Measurements from ENCODE around the gene ZDHHC17.
"Not testable (repeated sequence)": the region's sequence is repeated elsewhere in the genome, so short reads cannot be mapped to it uniquely, and the experiment has no call there.

Gene ZDHHC17, protein sequence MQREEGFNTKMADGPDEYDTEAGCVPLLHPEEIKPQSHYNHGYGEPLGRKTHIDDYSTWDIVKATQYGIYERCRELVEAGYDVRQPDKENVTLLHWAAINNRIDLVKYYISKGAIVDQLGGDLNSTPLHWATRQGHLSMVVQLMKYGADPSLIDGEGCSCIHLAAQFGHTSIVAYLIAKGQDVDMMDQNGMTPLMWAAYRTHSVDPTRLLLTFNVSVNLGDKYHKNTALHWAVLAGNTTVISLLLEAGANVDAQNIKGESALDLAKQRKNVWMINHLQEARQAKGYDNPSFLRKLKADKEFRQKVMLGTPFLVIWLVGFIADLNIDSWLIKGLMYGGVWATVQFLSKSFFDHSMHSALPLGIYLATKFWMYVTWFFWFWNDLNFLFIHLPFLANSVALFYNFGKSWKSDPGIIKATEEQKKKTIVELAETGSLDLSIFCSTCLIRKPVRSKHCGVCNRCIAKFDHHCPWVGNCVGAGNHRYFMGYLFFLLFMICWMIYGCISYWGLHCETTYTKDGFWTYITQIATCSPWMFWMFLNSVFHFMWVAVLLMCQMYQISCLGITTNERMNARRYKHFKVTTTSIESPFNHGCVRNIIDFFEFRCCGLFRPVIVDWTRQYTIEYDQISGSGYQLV

DNA sequence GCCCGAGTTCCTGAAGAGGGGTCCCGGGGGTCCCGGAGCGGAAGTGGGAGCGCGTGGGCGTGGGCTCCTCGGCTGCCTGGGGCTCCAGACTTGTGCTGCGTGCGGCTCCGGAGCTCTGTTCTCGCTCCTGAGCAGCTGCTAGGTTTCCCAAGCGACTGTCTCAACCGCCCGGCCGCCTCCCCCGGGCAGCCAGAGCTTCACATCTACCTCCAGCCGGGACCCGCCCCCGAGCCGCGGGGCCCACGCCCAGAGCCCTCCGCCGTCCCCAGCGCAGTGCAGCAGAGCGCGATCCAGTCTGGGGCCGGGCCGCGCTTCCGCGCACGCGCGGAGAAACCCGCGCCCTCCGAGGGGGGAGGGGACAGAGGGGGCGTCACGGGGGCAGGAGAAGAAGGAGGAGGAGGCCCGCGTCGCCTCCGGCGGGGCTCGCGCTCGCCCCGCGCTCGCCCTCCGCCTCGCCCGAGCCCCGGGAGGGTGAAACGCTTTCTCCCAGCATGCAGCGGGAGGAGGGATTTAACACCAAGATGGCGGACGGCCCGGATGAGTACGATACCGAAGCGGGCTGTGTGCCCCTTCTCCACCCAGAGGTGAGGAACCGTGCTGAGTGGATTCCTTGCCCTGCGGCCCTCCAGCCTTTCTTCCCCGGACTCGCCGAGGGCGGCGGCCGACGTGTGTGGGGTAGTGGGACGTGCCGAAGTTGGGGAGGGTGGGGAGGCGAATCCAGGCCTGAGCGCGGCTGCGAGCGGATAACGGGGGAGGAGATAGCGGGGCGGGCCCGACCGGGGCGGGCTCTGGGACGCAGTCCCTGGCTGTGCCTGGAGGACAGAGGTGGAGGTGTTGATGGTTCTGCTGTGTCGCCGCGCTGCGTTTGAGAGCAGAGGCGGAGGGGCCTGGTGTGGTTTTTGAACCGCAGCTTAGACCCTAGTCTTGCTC, at the start of gene ZDHHC17:
Gene ZDHHC17, plus strand, starts transcription at position 370 of the 930 bp plus-strand sequence. Its CDS starts 122 bp downstream, at position 492.
- peak; percentile 91 for DNase-seq (ENCODE audit: low spot score)

DNA sequence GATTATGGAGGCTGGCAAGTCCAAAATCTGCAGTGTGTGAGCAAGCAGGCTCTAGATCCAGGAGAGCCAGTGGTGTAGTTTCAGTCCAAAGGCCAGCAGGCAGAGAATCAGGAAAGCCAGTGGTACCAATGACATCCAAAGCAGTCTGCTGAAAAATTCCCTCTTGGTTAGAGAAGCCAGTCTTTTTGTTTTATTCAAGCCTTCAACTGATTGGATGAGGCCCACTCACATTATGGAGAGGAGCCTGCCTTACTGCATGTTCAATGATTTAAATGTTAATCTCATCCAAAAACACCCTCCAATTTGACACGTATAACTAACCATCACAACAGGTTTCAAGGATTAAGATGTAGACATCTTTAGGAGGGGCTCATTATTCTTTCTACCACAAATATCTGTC, 49.5 kb upstream of the ZDHHC17 start:
- DNase-seq (ENCODE audit: low spot score): no peak

DNA sequence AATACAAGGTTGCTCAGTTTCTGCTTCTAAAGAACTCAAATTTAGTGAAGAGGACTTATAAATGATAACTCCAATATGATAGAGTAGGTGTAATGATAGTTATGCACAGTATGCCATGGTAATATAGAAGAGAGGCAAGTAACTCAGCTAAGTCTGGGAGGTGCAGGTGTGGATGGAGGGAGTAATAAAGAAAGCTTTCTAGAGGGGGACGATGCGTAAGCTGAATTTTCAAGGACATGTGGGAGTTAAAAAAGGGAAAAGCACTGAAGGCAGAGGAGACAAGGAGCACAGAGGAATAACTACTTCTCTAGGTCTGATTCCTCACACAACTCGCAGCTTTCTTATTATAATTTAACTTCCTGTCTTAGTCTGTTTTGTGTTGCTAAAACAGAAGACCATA, 49.1 kb upstream of the ZDHHC17 start:
- no peak for DNase-seq (ENCODE audit: low spot score)

DNA sequence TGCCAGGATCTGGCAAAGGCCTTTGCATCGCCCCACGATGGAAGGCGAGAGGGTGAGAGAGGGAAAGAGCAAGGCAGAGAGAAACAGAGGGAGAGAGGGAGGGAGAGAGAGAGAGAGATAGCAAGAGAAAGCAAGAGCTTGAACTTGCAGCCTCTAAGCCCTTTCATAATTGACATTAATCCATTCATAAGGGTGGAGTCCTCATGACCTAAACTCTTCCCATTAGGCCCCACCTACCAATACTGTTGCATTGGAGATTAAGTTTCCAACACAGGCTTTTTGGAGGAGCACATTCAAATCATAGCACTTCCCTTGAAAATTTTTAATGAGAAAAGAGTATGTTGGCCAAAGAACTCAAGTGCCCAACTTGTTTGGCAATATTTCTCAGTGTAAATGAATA, 48.6 kb upstream of the ZDHHC17 start:
- no peak for DNase-seq (ENCODE audit: low spot score)

DNA sequence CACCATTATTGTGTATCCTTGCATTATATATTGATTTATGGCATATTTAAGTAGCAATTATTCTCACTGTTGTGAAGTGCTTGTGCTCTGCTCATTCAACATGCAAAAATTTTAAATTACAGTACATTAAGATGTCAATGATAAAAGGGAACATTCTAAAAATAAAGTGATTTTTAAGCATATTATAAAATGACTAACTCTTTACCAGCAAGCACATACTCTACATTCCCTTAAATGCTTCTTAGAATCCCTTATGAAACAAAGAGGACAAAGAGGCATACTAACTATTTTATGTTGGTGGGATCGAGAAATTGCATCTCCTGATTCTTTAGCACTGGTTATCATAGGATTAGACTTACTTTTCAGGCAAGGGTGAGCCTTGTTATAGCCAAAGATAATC, 46.6 kb upstream of the ZDHHC17 start:
- DNase-seq (ENCODE audit: low spot score): no peak

DNA sequence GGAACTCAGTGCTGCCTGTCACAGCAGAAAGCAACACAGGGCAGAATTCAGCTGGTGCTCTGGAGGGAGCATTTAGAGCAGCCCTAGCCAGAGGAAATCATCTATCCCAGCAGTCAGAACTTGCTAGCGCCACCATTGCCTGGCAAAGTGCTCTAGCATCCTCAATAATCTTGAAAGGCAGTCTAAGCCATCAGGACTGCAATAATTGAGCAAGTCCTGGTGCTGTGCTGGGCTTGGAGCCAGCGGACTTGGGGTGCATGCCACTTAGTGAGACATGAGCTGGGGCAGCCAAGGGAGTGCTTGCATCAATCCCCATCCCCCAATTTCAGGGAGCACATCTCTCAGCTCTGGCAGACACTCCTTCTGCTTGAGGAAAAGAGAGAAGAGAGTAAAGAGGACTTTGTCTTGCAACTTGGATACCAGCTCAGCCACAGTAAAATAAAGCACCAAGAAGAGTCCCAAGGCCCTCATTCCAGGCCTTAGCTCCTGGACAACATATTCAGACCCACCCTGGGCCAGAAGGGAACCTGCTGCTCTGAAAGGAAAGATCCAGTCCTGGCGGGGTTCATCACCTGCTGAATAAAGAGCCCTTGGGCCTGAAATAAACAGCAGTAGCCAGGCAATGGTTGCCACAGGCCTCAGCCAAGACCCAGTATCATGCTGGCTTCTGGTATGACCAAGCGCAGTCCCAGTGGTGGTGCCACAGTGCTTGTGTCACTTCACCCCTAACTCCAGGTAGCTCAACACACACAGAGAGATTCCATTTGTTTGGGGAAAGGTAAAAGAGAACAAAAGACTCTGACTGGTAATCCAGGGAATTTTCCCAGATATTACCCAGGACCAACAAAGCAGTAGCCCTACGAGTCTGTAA, 44.5 kb upstream of the ZDHHC17 start:
- no peak for DNase-seq (ENCODE audit: low spot score)

DNA sequence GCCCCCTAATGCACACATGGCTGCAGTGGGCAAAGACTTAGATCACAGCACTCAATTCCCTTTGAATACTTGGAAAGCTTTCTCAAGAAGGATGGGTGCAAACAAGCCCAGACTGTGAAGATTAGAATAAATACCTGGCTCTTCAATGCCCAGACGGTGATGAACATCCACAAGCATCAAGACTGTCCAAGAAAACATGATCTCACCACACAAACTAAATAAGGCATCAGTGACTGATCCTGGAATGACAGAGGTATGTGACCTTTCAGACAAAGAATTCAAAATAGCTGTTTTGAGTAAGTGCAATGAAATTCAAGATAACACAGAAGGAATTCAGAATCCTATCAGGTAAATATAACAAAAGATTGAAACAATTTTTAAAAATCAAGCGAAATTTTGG, 43.8 kb upstream of the ZDHHC17 start:
- DNase-seq (ENCODE audit: low spot score): no peak

DNA sequence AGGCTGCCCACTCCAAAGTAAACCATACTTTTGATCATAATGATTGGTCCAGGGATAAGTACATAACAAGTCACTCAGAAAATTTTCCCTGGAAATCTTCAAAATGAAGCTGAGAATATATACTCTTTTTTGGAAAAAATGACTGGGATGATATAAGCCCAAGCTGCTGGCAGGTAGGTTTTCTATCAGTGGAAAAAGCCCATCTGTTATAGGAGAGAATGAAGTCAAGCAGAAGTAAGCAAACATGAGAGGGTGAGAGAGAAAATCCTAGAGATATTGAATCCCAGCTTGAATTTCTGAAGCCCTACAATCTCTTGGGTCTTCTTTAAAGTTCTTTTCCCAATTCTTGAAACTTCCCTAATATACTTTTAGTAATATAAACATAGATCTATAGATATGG, 37.3 kb upstream of the ZDHHC17 start:
- DNase-seq (ENCODE audit: low spot score): no peak

DNA sequence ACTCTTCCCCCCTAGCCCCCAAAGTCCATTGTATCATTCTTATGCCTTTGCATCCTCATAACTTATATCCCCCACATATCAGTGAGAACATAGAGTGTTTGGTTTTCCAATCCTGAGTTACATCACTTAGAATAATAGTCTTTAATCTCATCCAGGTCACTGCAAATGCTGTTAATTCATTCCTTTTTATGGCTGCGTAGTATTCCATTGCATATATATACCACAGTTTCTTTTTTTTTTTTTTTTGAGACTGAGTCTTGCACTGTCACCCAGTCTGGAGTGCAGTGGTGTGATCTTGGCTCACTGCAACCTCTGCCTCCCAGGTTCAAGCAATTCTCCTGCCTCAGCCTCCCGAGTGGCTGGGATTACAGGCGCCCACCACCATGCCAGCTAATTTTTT, 31.7 kb upstream of the ZDHHC17 start:
- not testable (repeated sequence) for DNase-seq (ENCODE audit: low spot score)

DNA sequence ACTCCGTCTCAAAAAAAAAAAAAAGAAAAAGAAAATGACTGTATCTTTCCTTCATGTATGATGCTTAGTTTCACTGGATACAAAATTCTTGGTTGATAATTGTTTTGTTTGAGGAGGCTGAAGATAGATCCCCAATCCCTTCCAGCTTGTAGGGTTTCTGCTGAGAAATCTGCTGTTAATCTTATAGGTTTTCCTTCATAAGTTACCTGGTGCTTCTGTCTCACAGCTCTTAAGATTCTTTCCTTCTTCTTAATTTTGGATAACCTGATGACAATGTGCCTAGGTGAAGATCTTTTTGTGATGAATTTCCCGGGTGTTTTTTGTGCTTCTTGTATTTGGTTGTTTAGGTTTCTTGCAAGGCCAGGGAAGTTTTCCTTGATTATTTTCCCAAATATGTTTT, 26.2 kb upstream of the ZDHHC17 start:
- DNase-seq (ENCODE audit: low spot score): not testable (repeated sequence)

DNA sequence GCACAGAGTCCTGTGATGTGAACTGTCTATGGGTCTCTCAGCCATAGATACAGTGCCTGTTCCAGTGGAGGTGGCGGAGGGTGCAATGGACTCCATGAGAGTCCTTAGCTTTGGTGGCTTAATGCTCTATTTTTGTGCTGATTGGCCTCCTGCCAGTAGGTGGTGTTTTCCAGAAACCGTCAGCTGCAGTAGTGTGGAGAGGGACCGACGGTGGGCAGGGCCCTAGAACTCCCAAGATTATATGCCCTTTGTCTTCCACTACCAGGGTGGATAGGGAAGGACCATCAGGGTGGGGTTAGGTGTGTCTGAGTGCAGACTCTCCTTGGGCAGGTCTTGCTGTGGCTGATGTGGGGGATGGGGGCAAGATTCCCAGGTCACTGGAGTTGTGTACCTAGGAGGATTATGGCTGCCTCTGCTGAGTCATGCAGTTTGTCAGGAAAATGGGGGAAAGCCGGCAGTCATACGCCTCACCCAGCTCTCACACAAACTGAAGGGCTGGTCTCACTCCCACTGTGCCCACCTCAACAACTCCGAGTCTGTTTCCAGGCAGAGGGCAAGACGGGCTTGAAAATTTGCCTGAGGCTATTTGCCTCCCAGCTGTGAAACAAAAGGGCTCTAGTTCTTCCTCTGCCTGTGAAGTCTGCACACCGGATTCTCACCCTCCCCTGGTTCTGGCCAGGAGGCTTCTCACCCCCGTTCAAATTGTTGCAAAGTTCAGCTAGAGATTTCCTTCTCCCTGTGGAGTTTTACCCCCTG, 24.9 kb upstream of the ZDHHC17 start:
- no peak for DNase-seq (ENCODE audit: low spot score)

DNA sequence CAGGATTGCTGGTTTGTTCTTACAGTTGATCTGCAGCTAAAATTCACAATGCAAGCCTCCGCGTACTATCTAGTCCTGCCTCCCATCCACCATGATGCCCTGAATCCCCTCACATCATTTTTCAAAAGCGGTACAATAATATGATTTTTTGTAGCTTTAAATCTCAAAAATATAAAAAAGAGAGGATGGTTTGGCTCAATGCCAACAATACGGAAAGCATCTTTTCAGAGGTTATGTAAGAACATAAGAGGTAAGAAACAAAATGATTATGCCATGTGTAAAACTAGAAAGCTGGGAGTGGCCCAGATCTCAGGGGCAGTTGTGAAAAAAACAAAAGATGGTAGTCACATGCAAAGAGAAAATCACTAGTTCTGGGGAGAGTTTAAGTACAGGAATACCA, 24.0 kb upstream of the ZDHHC17 start:
- DNase-seq (ENCODE audit: low spot score): no peak

DNA sequence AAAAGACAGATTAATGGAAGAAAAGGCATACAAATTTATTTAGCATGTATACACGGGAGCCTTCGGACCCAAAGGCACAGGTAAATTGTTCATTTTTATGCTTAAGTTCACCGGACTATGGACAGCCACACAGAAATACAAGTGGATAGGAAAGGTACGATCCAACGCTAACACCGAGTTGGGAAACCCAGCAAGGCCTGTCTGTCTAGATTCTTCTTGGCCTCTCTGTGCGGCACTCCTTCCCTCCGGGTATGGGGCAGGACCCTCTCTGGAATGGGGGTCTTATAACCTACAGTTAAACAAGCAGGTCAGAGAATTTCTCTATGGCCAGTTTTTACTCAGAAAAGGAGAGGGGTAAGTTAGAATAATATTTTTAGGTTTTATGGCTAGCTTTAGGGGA, 23.4 kb upstream of the ZDHHC17 start:
- no peak for DNase-seq (ENCODE audit: low spot score)

DNA sequence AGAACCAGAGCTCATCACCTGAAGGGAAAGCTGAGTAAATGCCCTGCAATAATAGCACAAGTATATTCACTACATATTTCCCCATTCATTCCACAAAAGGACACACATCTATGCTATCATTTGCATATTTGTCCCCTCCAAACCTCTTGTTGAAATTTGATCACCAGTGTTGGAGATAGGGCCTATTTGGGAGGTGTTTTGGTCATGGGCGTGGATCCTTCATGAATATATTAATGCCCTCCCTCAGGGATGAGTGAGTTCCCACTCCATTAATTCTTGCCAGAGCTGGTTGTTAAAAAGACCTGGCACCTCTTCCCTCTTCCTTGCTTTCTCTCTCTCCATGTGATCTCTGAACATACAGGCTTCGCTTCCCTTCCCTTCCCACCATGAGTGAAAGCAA, 18.6 kb upstream of the ZDHHC17 start:
- no peak for DNase-seq (ENCODE audit: low spot score)

DNA sequence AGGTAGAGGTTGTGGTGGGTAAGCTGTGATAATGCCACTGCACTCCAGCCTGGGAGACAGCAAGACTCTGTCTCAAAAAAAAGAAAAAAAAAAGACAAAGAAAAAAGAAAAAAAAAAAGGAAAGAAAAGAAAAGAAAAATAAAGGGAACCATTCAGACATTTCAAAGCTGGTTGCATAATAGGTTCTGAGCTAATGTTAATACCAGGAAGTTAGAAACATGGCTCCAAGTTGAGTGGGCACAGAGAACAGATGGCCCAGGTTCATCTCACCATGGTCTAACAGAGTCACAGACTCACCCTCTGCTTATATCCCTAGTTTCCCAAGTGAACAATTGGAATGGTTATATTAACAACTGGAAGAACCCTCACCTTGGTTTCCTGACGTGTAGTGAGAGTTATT, 17.4 kb upstream of the ZDHHC17 start:
- no peak for DNase-seq (ENCODE audit: low spot score)

DNA sequence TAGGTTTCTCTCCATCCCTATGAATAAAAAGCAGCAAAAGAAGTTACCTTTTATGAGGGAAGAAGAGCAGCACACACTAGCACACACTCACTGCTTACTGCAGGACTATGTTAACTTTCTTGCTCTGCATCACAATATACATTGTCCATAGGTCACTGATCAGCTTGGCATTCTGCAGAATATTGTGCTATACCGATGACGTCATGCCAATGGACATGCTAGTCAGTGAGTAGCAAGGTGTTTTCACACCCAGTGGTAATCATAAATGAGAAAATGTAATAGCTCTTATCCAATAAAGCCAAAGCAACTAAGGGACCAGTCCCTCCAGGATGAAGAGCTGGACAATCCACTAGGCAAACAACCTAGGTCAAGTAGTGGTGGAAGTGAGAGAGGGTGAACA, 16.7 kb upstream of the ZDHHC17 start:
- DNase-seq (ENCODE audit: low spot score): no peak

DNA sequence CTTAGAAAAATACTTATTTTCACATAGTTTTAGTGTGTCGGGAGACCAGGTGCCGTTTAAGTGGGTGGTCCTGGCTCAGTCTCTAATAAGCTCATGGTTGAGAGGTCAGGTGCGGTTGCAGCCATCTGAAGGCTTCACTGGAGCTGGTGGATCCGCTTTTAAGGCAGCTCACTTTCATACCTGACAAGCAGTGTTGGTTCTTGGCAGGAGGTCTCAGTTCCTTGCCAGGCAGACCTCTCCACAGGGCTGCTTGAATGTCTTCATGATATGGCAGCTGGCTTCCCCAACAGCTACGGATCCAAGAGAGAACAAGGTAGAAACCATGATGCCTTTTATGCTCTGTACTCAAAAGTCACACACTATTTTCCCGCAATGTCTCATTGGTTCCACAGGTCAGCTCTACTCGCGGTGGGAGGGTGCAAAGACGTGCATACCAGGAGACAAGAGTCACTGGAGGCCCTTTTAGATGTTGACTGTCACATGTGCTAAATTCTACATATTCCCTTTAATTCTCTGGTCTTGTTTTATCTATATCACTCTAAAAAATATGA, 8.0 kb upstream of the ZDHHC17 start:
- DNase-seq (ENCODE audit: low spot score): no peak

DNA sequence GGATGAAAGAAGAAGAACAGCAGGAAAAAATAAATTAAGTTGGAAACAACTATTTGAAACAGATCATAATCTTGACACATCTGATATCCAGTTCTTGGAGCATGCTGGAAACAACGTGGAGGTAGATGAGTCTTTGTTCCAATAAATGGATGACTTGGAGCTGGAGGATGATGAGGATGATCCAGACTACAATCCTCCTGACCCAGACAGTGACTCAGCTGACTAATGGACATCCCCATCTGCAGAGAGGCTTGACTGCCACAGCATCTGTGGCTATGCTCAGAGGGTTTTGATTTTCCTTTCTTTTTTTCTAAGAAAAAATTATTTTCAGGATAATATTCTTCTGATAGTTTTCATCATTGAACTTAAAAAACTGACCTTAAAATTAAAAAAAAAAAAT, 6.2 kb upstream of the ZDHHC17 start:
- no peak for DNase-seq (ENCODE audit: low spot score)

DNA sequence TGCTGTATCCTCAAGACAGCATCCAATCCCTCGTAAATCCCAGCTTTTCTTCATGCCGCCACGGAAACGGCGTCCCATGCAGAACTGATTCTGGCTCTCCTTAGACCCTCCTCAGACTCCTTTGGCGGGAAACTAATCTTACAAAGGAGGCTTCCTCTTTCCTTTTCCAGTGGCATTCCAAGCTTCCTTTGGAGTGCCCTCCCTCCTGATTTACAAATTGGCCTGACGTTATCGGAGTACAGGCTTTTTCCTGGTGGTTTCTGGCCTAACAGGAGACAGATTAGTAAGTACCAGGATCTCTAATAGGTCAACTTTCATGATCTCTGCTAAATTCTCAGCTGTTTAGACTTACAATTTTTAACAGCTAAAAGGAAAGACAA, 1.3 kb upstream of the ZDHHC17 start:
- DNase-seq (ENCODE audit: low spot score): no peak

DNA sequence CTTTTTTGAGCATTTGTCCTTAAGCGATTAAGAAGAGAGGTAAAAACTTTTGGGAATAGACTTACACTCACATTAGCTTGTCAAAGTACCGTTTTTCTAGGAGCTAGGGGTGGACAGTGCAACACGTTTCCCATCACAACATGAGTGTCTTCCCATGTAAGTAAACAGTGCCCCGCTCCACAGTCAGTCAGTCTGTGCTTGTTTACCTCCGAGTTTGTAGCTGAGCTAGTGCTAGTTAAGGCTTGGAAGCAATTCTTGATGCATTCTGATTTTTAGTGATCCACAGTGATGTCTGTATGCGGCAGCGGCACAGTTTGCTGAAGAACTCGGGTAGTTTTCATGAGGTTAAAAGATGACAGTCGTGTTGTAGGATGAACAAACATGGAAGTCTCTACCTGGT, 941 bp downstream of the ZDHHC17 start:
- no peak for DNase-seq (ENCODE audit: low spot score)

DNA sequence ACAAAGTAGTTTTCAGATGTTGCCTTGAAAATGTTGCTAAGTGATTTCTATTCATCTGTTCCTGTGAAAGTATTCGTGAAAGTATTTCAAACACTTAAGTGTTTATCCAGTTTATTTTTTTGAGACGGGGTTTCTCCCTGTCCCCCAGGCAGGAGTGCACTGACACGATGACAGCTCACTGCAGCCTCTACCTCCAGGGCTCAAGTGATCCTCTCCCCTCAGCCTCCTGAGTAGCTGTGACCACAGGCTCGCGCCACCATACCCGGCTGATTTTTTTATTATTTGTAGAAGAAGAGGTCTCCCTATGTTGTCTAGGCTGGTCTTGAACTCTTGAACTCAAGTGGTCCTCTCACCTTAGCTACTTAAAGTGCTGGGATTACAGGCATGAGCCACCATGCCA, 1.7 kb downstream of the ZDHHC17 start:
- no peak for DNase-seq (ENCODE audit: low spot score)
